ENCODE data around the gene SDR42E1.
A peak's percentile ranks its signal among the peaks of the same experiment; 100 is the strongest.

SDR42E1 gene

GRCh38 chr16:82033683-82034300 is 22.5 kb upstream of the SDR42E1 start:
- Histone ChIP-seq H3K4me2 (ENCODE audit: low read depth, low read length, poor library complexity, severe bottlenecking) (no peak overlapping the region), H3K4me3 (ENCODE audit: low read length, poor library complexity, severe bottlenecking) (no peak overlapping the region), H3K9me2 (replicated peaks; ENCODE audit: low read depth, low read length) (no peaks in the 10 kb centered on the region), H3K9ac (ENCODE audit: low read depth, low read length, poor library complexity, severe bottlenecking) (no peak overlapping the region), H3K79me2 (ENCODE audit: insufficient read depth, low read length) (no peaks in the 10 kb centered on the region), H2AFZ (ENCODE audit: low read length) (no peak overlapping the region), H3K27me3 (ENCODE audit: insufficient read depth, low read length, poor library complexity, severe bottlenecking) (no peaks in the 10 kb centered on the region), H4K20me1 (ENCODE audit: insufficient read depth, low read length, poor library complexity, severe bottlenecking) (no peaks in the 10 kb centered on the region), H3F3A (ENCODE audit: low read depth) (no peaks in the 10 kb centered on the region), H3K4me1 (ENCODE audit: insufficient read depth, low read length, poor library complexity, severe bottlenecking) (no peaks in the 10 kb centered on the region), H3K9me3 (ENCODE audit: insufficient read depth, low read depth, low read length) (no peaks in the 10 kb centered on the region), H3K36me3 (ENCODE audit: insufficient read depth, low read length) (no peaks in the 10 kb centered on the region)
- TF ChIP-seq CTCF (conservative IDR thresholded peaks at IDR 0.05; ENCODE audit: low read length) (no peak), EZH2phosphoT487 (IDR thresholded peaks at IDR 0.05; ENCODE audit: borderline replicate concordance) (no peak)

GRCh38 chr16:82033006-82033405 is 21.7 kb upstream of the SDR42E1 start:
- no peaks in the 10 kb centered on the region for H3K27me3 ChIP-seq (ENCODE audit: insufficient read depth, low read length, poor library complexity, severe bottlenecking)
- TF ChIP-seq CTCF (conservative IDR thresholded peaks at IDR 0.05; ENCODE audit: low read length): no peak
- TF ChIP-seq EZH2phosphoT487 (IDR thresholded peaks at IDR 0.05; ENCODE audit: borderline replicate concordance): no peak
- no peaks in the 10 kb centered on the region for H3K4me1 ChIP-seq (ENCODE audit: insufficient read depth, low read length, poor library complexity, severe bottlenecking)
- H4K20me1 ChIP-seq (ENCODE audit: insufficient read depth, low read length, poor library complexity, severe bottlenecking): no peaks in the 10 kb centered on the region
- no peaks in the 10 kb centered on the region for H3K9me3 ChIP-seq (ENCODE audit: insufficient read depth, low read depth, low read length)
- H3K79me2 ChIP-seq (ENCODE audit: insufficient read depth, low read length): no peaks in the 10 kb centered on the region
- H3K4me3 ChIP-seq (ENCODE audit: low read length, poor library complexity, severe bottlenecking): no peak overlapping the region
- H2AFZ ChIP-seq (ENCODE audit: low read length): no peak overlapping the region
- no peaks in the 10 kb centered on the region for H3K36me3 ChIP-seq (ENCODE audit: insufficient read depth, low read length)
- no peak overlapping the region for H3K9ac ChIP-seq (ENCODE audit: low read depth, low read length, poor library complexity, severe bottlenecking)
- H3K9me2 ChIP-seq (replicated peaks; ENCODE audit: low read depth, low read length): no peaks in the 10 kb centered on the region
- H3F3A ChIP-seq (ENCODE audit: low read depth): no peaks in the 10 kb centered on the region
- H3K4me2 ChIP-seq (ENCODE audit: low read depth, low read length, poor library complexity, severe bottlenecking): no peak overlapping the region

- TF ChIP-seq CTCF (conservative IDR thresholded peaks at IDR 0.05; ENCODE audit: low read length) (peak; percentile 64), EZH2phosphoT487 (IDR thresholded peaks at IDR 0.05; ENCODE audit: borderline replicate concordance) (no peak)
- no peaks in the 10 kb centered on the region for H3F3A ChIP-seq (ENCODE audit: low read depth)
- no peaks in the 10 kb centered on the region for H3K9me2 ChIP-seq (replicated peaks; ENCODE audit: low read depth, low read length)
- no peaks in the 10 kb centered on the region for H3K36me3 ChIP-seq (ENCODE audit: insufficient read depth, low read length)
- no peaks in the 10 kb centered on the region for H3K4me1 ChIP-seq (ENCODE audit: insufficient read depth, low read length, poor library complexity, severe bottlenecking)
- H3K27me3 ChIP-seq (ENCODE audit: insufficient read depth, low read length, poor library complexity, severe bottlenecking): no peaks in the 10 kb centered on the region
- no peak overlapping the region for H3K9ac ChIP-seq (ENCODE audit: low read depth, low read length, poor library complexity, severe bottlenecking)
- H3K9me3 ChIP-seq (ENCODE audit: insufficient read depth, low read depth, low read length): no peaks in the 10 kb centered on the region
- no peak overlapping the region for H3K4me3 ChIP-seq (ENCODE audit: low read length, poor library complexity, severe bottlenecking)
- H3K79me2 ChIP-seq (ENCODE audit: insufficient read depth, low read length): no peaks in the 10 kb centered on the region
- no peaks in the 10 kb centered on the region for H4K20me1 ChIP-seq (ENCODE audit: insufficient read depth, low read length, poor library complexity, severe bottlenecking)
- H3K4me2 ChIP-seq (ENCODE audit: low read depth, low read length, poor library complexity, severe bottlenecking): no peak overlapping the region
- H2AFZ ChIP-seq (ENCODE audit: low read length): no peak overlapping the region
Observed at GRCh38 chr16:82031116-82032084, 20.1 kb upstream of the SDR42E1 start.
